ENCODE measurements around the gene ZWILCH. TPM values are rescaled to one million over a fixed set of nuclear protein-coding genes. Genes with fewer than 3 reads are reported as not detected.

Gene ZWILCH
- total and polyA plus RNA-seq, 4 donors: 3.2 to 9.9 (median 6.1) TPM

- H3K4me1 ChIP-seq (ENCODE audit: control insufficient read depth in 5 of 5, insufficient read depth in 5 of 5, low read length in 5 of 5): peaks cover 0 to 14% (median 0%) of the 10 kb centered on the region in 5 donors
- no peak for TF ChIP-seq CTCF (IDR thresholded peaks at IDR 0.05; ENCODE audit: control extremely low read depth, extremely low read depth)
- 68 to 81% methylated on average over 3 of the region's 3 CpGs for WGBS, 2 donors
- ATAC-seq (ENCODE audit: insufficient read depth, low FRiP score) (no peak), DNase-seq (no peak)
- no peak overlapping the region for H3K9ac ChIP-seq (ENCODE audit: insufficient read depth in 1 of 2, low read length in 2 of 2)
- no peaks in the 10 kb centered on the region for H3K36me3 ChIP-seq (ENCODE audit: control insufficient read depth in 4 of 4, insufficient read depth in 4 of 4, low read length in 4 of 4)
- no peaks in the 10 kb centered on the region for H3K9me3 ChIP-seq (ENCODE audit: control insufficient read depth in 4 of 4, insufficient read depth in 3 of 4, low read length in 3 of 4)
- no peak overlapping the region for H3K27ac ChIP-seq (ENCODE audit: low read depth in 1 of 2, low read length in 1 of 2)
- no peak overlapping the region for H3K4me3 ChIP-seq
- no peaks in the 10 kb centered on the region for H3K27me3 ChIP-seq (ENCODE audit: control insufficient read depth in 3 of 3, insufficient read depth in 3 of 3, low read length in 2 of 3)
These were observed 75.5 kb downstream of the ZWILCH start for GRCh38 chr15:66580643-66581042.

GRCh38 chr15:66581972-66582537 is 76.9 kb downstream of the ZWILCH start:
- no peak overlapping the region for H3K9ac ChIP-seq (ENCODE audit: insufficient read depth in 1 of 2, low read length in 2 of 2)
- ATAC-seq (ENCODE audit: insufficient read depth, low FRiP score) (no peak), DNase-seq (peak in 1 of 3 donors; percentile 17)
- peaks cover 0 to 12% (median 0%) of the 10 kb centered on the region in 5 donors for H3K4me1 ChIP-seq (ENCODE audit: control insufficient read depth in 5 of 5, insufficient read depth in 5 of 5, low read length in 5 of 5)
- no peak for TF ChIP-seq CTCF (IDR thresholded peaks at IDR 0.05; ENCODE audit: control extremely low read depth, extremely low read depth)
- no peak overlapping the region for H3K27ac ChIP-seq (ENCODE audit: low read depth in 1 of 2, low read length in 1 of 2)
- no peaks in the 10 kb centered on the region for H3K27me3 ChIP-seq (ENCODE audit: control insufficient read depth in 3 of 3, insufficient read depth in 3 of 3, low read length in 2 of 3)
- 73 to 75% methylated on average over 9 of the region's 9 CpGs for WGBS, 2 donors
- no peaks in the 10 kb centered on the region for H3K9me3 ChIP-seq (ENCODE audit: control insufficient read depth in 4 of 4, insufficient read depth in 3 of 4, low read length in 3 of 4)
- no peaks in the 10 kb centered on the region for H3K36me3 ChIP-seq (ENCODE audit: control insufficient read depth in 4 of 4, insufficient read depth in 4 of 4, low read length in 4 of 4)
- H3K4me3 ChIP-seq: no peak overlapping the region

- H3K36me3 ChIP-seq (ENCODE audit: control insufficient read depth in 4 of 4, insufficient read depth in 4 of 4, low read length in 4 of 4): no peaks in the 10 kb centered on the region
- no peaks in the 10 kb centered on the region for H3K27me3 ChIP-seq (ENCODE audit: control insufficient read depth in 3 of 3, insufficient read depth in 3 of 3, low read length in 2 of 3)
- DNase-seq (no peak), ATAC-seq (ENCODE audit: insufficient read depth, low FRiP score) (no peak)
- H3K27ac ChIP-seq (ENCODE audit: low read depth in 1 of 2, low read length in 1 of 2): no peak overlapping the region
- 74 to 82% methylated on average over 17 of the region's 17 CpGs for WGBS, 2 donors
- no peak overlapping the region for H3K4me3 ChIP-seq
- H3K4me1 ChIP-seq (ENCODE audit: control insufficient read depth in 5 of 5, insufficient read depth in 5 of 5, low read length in 5 of 5): peaks cover 0 to 8% (median 4%) of the 10 kb centered on the region in 5 donors
- H3K9me3 ChIP-seq (ENCODE audit: control insufficient read depth in 4 of 4, insufficient read depth in 3 of 4, low read length in 3 of 4): no peaks in the 10 kb centered on the region
- TF ChIP-seq CTCF (IDR thresholded peaks at IDR 0.05; ENCODE audit: control extremely low read depth, extremely low read depth): no peak
- H3K9ac ChIP-seq (ENCODE audit: insufficient read depth in 1 of 2, low read length in 2 of 2): no peak overlapping the region
These were observed 81.2 kb downstream of the ZWILCH start for GRCh38 chr15:66586155-66586976.
